WTC11 (cell line): ENCODE data around the gene SRI. TPM values are rescaled to one million over a fixed set of nuclear protein-coding genes. Genes with fewer than 3 reads are reported as not detected.

Source experiments
- ATAC-seq: fragments of 200-7000 bp; cut with Tn5 transposase; 2 replicates; pipeline ENCODE4 v1.10.0; 2021; ENCODE audit warnings: mild to moderate bottlenecking, moderate library complexity
- CTCF ChIA-PET: fragments of 300-600 bp; sonication (Branson Sonifier 250); formaldehyde crosslinking; loops from one replicate; lab custom pipeline; 2021; ENCODE audit warnings: antibody characterized with exemption; lab: Charles Lee
- POLR2A ChIA-PET: fragments of 350-600 bp; sonication (Branson Sonifier 250); formaldehyde crosslinking; loops from one replicate; lab custom pipeline; 2021; ENCODE audit warnings: antibody characterized with exemption; lab: Charles Lee
- DNase-seq: peaks from one replicate; pipeline ENCODE4 v3.0.0; 2021; ENCODE audit warnings: low spot score
- H3K27ac Mint-ChIP-seq: 2 replicates; pipeline ENCODE4 v1.8.0; 2021; ENCODE audit warnings: mixed read lengths
- H3K27me3 Mint-ChIP-seq: 2 replicates; pipeline ENCODE4 v1.8.0; 2021; ENCODE audit warnings: low read depth, mild to moderate bottlenecking, moderate library complexity, mixed read lengths
- H3K36me3 Mint-ChIP-seq: 2 replicates; pipeline ENCODE4 v1.8.0; 2021; ENCODE audit warnings: mixed read lengths
- H3K4me1 Mint-ChIP-seq: 2 replicates; pipeline ENCODE4 v1.8.0; 2022; ENCODE audit warnings: mixed read lengths
- H3K4me3 Mint-ChIP-seq: 2 replicates; pipeline ENCODE4 v1.8.0; 2021; ENCODE audit warnings: mild to moderate bottlenecking, moderate library complexity, mixed read lengths
- H3K9me3 Mint-ChIP-seq: 2 replicates; pipeline ENCODE4 v1.8.0; 2021; ENCODE audit warnings: mixed read lengths
- AFF4 ChIP-seq: sonication (generic); formaldehyde crosslinking; IDR thresholded peaks from 2 replicates; pipeline ENCODE4 v1.8.1; 2023; ENCODE audit warnings: mild to moderate bottlenecking, missing genetic modification reagents, borderline replicate concordance
- ARID4B ChIP-seq: sonication (generic); formaldehyde crosslinking; IDR thresholded peaks from 2 replicates; pipeline ENCODE4 v1.8.0; 2023; ENCODE audit warnings: missing genetic modification reagents, mild to moderate bottlenecking, borderline replicate concordance
- CREB1 ChIP-seq: sonication (generic); formaldehyde crosslinking; IDR thresholded peaks from 2 replicates; pipeline ENCODE4 v1.8.0; 2023; ENCODE audit warnings: mild to moderate bottlenecking, missing genetic modification reagents
- CREM ChIP-seq: sonication (generic); formaldehyde crosslinking; IDR thresholded peaks from 2 replicates; pipeline ENCODE4 v1.8.1; 2022; ENCODE audit warnings: mild to moderate bottlenecking, missing genetic modification reagents, moderate library complexity
- FOXK1 ChIP-seq: sonication (generic); formaldehyde crosslinking; IDR thresholded peaks from 2 replicates; pipeline ENCODE4 v1.8.0; 2022; ENCODE audit warnings: mild to moderate bottlenecking, moderate library complexity, missing genetic modification reagents
- GTF2I ChIP-seq: fragments of 250-450 bp; sonication (Bioruptor Pico); conservative IDR thresholded peaks from 2 replicates; pipeline ENCODE4 v1.4.0; 2021; ENCODE audit warnings: mild to moderate bottlenecking
- HMGXB4 ChIP-seq: sonication (generic); formaldehyde crosslinking; IDR thresholded peaks from 2 replicates; pipeline ENCODE4 v1.8.1; 2023; ENCODE audit warnings: mild to moderate bottlenecking, moderate library complexity, missing genetic modification reagents
- IRF2 ChIP-seq: sonication (generic); formaldehyde crosslinking; IDR thresholded peaks from 2 replicates; pipeline ENCODE4 v1.8.0; 2022; ENCODE audit warnings: low read depth, missing genetic modification reagents, borderline replicate concordance
- KAT7 ChIP-seq: sonication (generic); formaldehyde crosslinking; IDR thresholded peaks from 2 replicates; pipeline ENCODE4 v1.8.1; 2023; ENCODE audit warnings: missing genetic modification reagents, mild to moderate bottlenecking, borderline replicate concordance
- RORB ChIP-seq: fragments of 250-450 bp; sonication (Bioruptor Pico); IDR thresholded peaks from 2 replicates; pipeline ENCODE4 v1.9.0; 2021; ENCODE audit warnings: mild to moderate bottlenecking
- SMAD4 ChIP-seq: sonication (generic); formaldehyde crosslinking; IDR thresholded peaks from 2 replicates; pipeline ENCODE4 v1.8.0; 2022; ENCODE audit warnings: mild to moderate bottlenecking, missing genetic modification reagents
- USF1 ChIP-seq: sonication (generic); formaldehyde crosslinking; IDR thresholded peaks from 2 replicates; pipeline ENCODE4 v1.8.0; 2022; ENCODE audit warnings: mild to moderate bottlenecking, missing genetic modification reagents
- ZNF219 ChIP-seq: sonication (generic); formaldehyde crosslinking; IDR thresholded peaks from 2 replicates; pipeline ENCODE4 v1.8.0; 2023; ENCODE audit warnings: missing genetic modification reagents, mild to moderate bottlenecking, borderline replicate concordance
- ZNF281 ChIP-seq: sonication (generic); formaldehyde crosslinking; IDR thresholded peaks from 2 replicates; pipeline ENCODE4 v1.8.0; 2023; ENCODE audit warnings: mild to moderate bottlenecking, missing genetic modification reagents
- ZNF532 ChIP-seq: fragments of 250-450 bp; sonication (Bioruptor Pico); IDR thresholded peaks from 2 replicates; pipeline ENCODE4 v1.9.0; 2021; ENCODE audit warnings: mild to moderate bottlenecking, borderline replicate concordance
- total RNA-seq: library from RNA; stranded (reverse); gene quantifications from 3 replicates; pipeline ENCODE4 v1.2.3, GENCODE V29; 2021

SRI gene
- total RNA-seq, 1 experiment from 2014 or later = 135 TPM

GRCh38 chr7:88205179-88205578 is 14.7 kb downstream of the SRI start:
- ChIA-PET POLR2A (no interaction called here), CTCF (no interaction called here)
- H3K27me3 Mint-ChIP-seq = no peaks in the 10 kb centered on the region
- no peak overlapping the region for H3K4me3 Mint-ChIP-seq
- no peaks in the 10 kb centered on the region for H3K9me3 Mint-ChIP-seq
- DNase-seq = no peak
- peaks cover 63% of the 10 kb centered on the region for H3K36me3 Mint-ChIP-seq
- H3K27ac Mint-ChIP-seq = no peak overlapping the region
- TF ChIP-seq FOXK1 (CRISPR knock-in tag) (no peak), ZNF532 (CRISPR knock-in tag) (no peak), ZNF219 (no peak), KAT7 (CRISPR knock-in tag) (no peak), ZNF281 (CRISPR knock-in tag) (no peak), GTF2I (CRISPR knock-in tag) (no peak), ARID4B (CRISPR knock-in tag) (no peak), AFF4 (CRISPR knock-in tag) (no peak), USF1 (CRISPR knock-in tag) (no peak), IRF2 (CRISPR knock-in tag) (no peak), SMAD4 (CRISPR knock-in tag) (no peak), HMGXB4 (CRISPR knock-in tag) (no peak), CREM (CRISPR knock-in tag) (no peak), CREB1 (CRISPR knock-in tag) (no peak), RORB (CRISPR knock-in tag) (no peak)
- ATAC-seq = no peak
- H3K4me1 Mint-ChIP-seq = peaks cover 33% of the 10 kb centered on the region
